Tibial artery (tissue), 4 donors: ENCODE measurements around the gene IGF1R.

Experiments
- DNase-seq, 2 donors: peaks; one replicate each; pipeline ENCODE4 v3.0.0-alpha.2; 2019
- H3K27ac ChIP-seq, 2 donors: fragments of 200-600 bp; sonication (generic) in 1 of 2; 1 replicate in 1 of 2; 2 replicates in 1 of 2; pipeline ENCODE4 v1.5.1; 2018 to 2019; ENCODE audit warnings: mild to moderate bottlenecking in 1 of 2
- H3K27me3 ChIP-seq, 2 donors: fragments of 200-600 bp; sonication (generic) in 1 of 2; one replicate each; pipeline versions ENCODE4 v1.5.1 to v1.6.0; 2016 to 2019
- H3K36me3 ChIP-seq, 3 donors: fragments of 200-600 bp; sonication (generic) in 2 of 3; one replicate each; pipeline ENCODE4 v1.5.1; 2016 to 2019; ENCODE audit warnings: mild to moderate bottlenecking in 2 of 3
- H3K4me1 ChIP-seq, 4 donors: fragments of 200-600 bp; sonication (generic) in 2 of 4; 1 replicate in 3 of 4; 2 replicates in 1 of 4; pipeline ENCODE4 v1.5.1; 2016 to 2019
- H3K4me3 ChIP-seq, 2 donors: fragments of 200-600 bp; sonication (generic) in 1 of 2; 1 replicate in 1 of 2; 2 replicates in 1 of 2; pipeline ENCODE4 v1.5.1; 2018 to 2019; ENCODE audit warnings: mild to moderate bottlenecking in 2 of 2
- H3K9me3 ChIP-seq, 3 donors: fragments of 200-600 bp; sonication (generic) in 1 of 3; one replicate each; pipeline ENCODE4 v1.5.1; 2016 to 2019
- intact Hi-C: fragments of 100-400 bp; cut with DNase I; formaldehyde crosslinking; loops from one replicate; pipeline ENCODE4 v1.15.0; 2023; ENCODE audit warnings: low total_unique reads
- TF ChIP-seq, protein P1 (sequence below), 2 experiments: fragments of 200-600 bp in 1 of 2; fragments of 450-650 bp in 1 of 2; IDR thresholded peaks; one replicate each; pipeline ENCODE4 v1.5.1; 2017 to 2019; ENCODE audit warnings: antibody characterized with exemption in 2 of 2, mild to moderate bottlenecking in 1 of 2, moderate library complexity in 1 of 2

The IGF1R gene

DNA sequence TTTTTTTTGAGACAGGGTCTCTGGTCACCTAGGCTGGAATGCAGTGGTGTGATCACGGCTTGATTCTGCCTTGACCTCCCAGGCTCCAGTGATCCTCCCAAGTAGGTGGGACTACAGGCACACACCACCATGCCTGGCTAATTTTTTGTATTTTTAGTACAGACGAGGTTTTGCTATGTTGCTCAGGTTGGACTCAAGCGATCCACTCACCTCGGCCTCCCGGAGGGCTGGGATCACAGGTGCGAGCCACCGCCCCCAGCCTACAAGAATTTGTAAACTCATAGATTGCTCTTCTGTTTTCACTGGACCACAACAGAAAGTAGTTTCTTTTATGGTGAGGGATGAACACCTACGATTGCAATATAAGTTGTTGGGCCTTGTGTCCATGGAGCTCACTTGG, 7.4 kb downstream of the IGF1R start:
- intact Hi-C loops, result loop anchor here (10.0 kb wide), 1 partner anchor 409 kb away; no protein-coding TSS in a partner anchor
- Histone ChIP-seq H3K36me3 (no peaks in the 10 kb centered on the region), H3K4me3 (no peak overlapping the region), H3K27me3 (no peaks in the 10 kb centered on the region), H3K9me3 (no peaks in the 10 kb centered on the region), H3K27ac (peak overlapping the region; percentile 96 to 97), H3K4me1 (peaks cover 0 to 85% (median 52%) of the 10 kb centered on the region in 4 donors)
- TF ChIP-seq, protein P1, sequence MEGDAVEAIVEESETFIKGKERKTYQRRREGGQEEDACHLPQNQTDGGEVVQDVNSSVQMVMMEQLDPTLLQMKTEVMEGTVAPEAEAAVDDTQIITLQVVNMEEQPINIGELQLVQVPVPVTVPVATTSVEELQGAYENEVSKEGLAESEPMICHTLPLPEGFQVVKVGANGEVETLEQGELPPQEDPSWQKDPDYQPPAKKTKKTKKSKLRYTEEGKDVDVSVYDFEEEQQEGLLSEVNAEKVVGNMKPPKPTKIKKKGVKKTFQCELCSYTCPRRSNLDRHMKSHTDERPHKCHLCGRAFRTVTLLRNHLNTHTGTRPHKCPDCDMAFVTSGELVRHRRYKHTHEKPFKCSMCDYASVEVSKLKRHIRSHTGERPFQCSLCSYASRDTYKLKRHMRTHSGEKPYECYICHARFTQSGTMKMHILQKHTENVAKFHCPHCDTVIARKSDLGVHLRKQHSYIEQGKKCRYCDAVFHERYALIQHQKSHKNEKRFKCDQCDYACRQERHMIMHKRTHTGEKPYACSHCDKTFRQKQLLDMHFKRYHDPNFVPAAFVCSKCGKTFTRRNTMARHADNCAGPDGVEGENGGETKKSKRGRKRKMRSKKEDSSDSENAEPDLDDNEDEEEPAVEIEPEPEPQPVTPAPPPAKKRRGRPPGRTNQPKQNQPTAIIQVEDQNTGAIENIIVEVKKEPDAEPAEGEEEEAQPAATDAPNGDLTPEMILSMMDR (IDR thresholded peaks at IDR 0.05), result no peak
- no peak for DNase-seq

DNA sequence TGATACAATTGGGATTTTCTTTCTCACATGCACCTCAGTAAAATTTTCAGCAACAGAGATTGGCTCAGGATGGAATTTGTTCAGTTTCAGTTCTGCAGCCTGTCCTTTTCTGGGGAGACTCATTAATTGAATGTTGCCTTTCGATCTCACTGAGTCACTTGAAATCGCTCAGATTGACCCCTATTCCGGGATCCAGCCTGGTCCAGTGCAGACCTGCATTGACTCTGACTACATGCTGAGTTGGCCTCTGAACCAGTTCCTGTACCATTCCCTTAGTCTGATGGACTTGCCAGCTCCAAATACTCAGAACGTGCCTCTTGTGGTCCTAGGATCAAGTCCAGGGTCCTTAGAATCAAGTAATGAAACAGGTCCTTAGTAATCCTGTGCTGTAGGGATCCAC, 9.4 kb downstream of the IGF1R start:
- H3K27ac ChIP-seq, result peak overlapping the region; percentile 43 to 96
- H3K4me1 ChIP-seq, result peaks cover 0 to 100% (median 72%) of the 10 kb centered on the region in 4 donors
- intact Hi-C loops, result loop anchor here (10.0 kb wide), 1 partner anchor 407 kb away; no protein-coding TSS in a partner anchor
- no peaks in the 10 kb centered on the region for H3K9me3 ChIP-seq
- TF ChIP-seq, protein P1 (IDR thresholded peaks at IDR 0.05), result no peak
- H3K27me3 ChIP-seq, result no peaks in the 10 kb centered on the region
- H3K4me3 ChIP-seq, result no peak overlapping the region
- no peak for DNase-seq
- H3K36me3 ChIP-seq, result no peaks in the 10 kb centered on the region

DNA sequence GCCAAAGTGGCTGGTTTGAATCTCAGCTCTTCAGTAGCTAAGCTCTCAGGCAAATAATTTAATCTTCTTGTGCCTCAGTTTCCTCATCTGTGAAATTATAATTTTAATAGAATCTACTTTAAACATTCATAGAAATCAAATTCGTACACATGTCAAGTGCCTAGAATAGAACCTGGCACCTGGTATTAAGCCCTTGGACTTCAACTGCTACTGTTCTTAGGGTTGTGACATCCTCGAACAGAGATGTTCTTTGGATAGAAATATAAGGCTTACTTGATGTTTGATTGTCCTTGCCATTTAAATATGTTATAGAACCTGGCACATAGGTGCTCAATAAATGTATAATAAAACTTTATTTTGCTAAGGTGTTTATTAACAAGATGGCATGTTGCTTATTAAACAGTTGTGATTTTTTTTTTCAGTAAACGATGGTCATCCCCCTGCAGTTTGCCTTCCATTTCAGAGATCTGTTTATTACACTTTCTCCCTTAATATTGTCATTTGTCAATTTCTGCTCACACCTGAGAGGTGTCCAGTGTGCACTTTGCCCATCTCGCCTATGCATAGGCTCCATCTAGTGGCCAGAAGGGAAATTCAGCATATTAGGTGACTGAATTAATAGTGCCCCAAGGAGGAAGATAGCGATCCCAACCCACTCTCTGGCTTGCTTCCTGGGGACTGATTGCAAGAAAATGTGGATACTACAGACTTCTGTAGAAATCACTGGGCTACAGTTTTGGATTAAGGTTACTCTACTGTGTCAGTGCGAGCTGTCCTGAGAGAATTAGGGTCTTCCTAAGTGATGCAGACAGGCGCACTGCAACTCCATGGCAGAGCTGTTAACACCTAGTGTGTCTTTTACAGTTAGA, 10.7 kb downstream of the IGF1R start:
- TF ChIP-seq, protein P1 (IDR thresholded peaks at IDR 0.05), result peak; percentile 75 to 79
- H3K36me3 ChIP-seq, result no peaks in the 10 kb centered on the region
- peaks cover 0 to 100% (median 79%) of the 10 kb centered on the region in 4 donors for H3K4me1 ChIP-seq
- no peak overlapping the region for H3K4me3 ChIP-seq
- no peaks in the 10 kb centered on the region for H3K27me3 ChIP-seq
- peak overlapping the region; percentile 43 to 96 for H3K27ac ChIP-seq
- intact Hi-C loops, result loop anchor here (10.0 kb wide), 1 partner anchor 406 kb away; no protein-coding TSS in a partner anchor
- DNase-seq, result peak in 1 of 2 donors; percentile 55
- H3K9me3 ChIP-seq, result no peaks in the 10 kb centered on the region

GRCh38 chr15:98660055-98660454, 11.7 kb downstream of the IGF1R start:
- Histone ChIP-seq H3K4me1 (peaks cover 0 to 98% (median 78%) of the 10 kb centered on the region in 4 donors), H3K36me3 (no peaks in the 10 kb centered on the region), H3K9me3 (no peaks in the 10 kb centered on the region), H3K27me3 (no peaks in the 10 kb centered on the region), H3K27ac (peak overlapping the region; percentile 13 to 16), H3K4me3 (no peak overlapping the region)
- no peak for DNase-seq
- TF ChIP-seq, protein P1 (IDR thresholded peaks at IDR 0.05), result no peak
- intact Hi-C loops, result loop anchor here (5.0 to 10.0 kb wide), 2 partner anchors 62 to 115 kb away; no protein-coding TSS in a partner anchor

DNA sequence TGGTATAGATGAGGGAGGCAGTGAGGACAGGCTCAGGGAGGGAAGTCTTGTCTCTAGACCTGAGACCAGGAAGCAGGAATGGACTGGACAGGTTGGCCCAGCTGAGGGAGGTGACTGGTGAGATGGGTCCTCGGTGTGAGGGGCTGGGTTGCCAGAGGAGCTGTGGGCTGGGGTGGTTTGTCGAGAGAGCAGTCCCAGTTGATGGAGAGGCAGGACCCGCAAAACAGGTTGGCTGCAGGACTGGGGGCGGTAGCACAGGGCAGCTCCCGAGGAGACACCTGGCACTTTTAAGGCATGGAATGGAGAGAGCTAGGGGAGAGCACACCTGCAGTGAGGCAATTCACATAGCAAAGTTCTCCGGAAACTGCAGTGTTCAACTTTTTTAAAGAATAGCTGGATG, 14.7 kb downstream of the IGF1R start:
- Histone ChIP-seq H3K9me3 (no peaks in the 10 kb centered on the region), H3K36me3 (no peaks in the 10 kb centered on the region), H3K4me1 (peaks cover 0 to 98% (median 74%) of the 10 kb centered on the region in 4 donors), H3K27me3 (no peaks in the 10 kb centered on the region), H3K27ac (peak overlapping the region in 1 of 2 donors; percentile 25), H3K4me3 (no peak overlapping the region)
- DNase-seq, result no peak
- TF ChIP-seq, protein P1 (IDR thresholded peaks at IDR 0.05), result no peak
- intact Hi-C loops, result loop anchor here (5.0 to 10.0 kb wide), 2 partner anchors 59 to 112 kb away; no protein-coding TSS in a partner anchor
